Activated CD4-positive, alpha-beta T cell treated with anti-CD3 and anti-CD28 coated beads, Interleukin-10, Interleukin-2, amounts not matched to agents 100 ng/mL and 50 ng/mL, durations not matched to agents 16 hours and 8 hours (primary cell): ENCODE data around the gene LEMD1.
"Not testable (repeated sequence)": the region's sequence is repeated elsewhere in the genome, so short reads cannot be mapped to it uniquely, and the experiment has no call there.

Source experiments
- DNase-seq: peaks from one replicate; pipeline ENCODE4 v3.0.0-alpha.2; 2020

The LEMD1 gene

DNA sequence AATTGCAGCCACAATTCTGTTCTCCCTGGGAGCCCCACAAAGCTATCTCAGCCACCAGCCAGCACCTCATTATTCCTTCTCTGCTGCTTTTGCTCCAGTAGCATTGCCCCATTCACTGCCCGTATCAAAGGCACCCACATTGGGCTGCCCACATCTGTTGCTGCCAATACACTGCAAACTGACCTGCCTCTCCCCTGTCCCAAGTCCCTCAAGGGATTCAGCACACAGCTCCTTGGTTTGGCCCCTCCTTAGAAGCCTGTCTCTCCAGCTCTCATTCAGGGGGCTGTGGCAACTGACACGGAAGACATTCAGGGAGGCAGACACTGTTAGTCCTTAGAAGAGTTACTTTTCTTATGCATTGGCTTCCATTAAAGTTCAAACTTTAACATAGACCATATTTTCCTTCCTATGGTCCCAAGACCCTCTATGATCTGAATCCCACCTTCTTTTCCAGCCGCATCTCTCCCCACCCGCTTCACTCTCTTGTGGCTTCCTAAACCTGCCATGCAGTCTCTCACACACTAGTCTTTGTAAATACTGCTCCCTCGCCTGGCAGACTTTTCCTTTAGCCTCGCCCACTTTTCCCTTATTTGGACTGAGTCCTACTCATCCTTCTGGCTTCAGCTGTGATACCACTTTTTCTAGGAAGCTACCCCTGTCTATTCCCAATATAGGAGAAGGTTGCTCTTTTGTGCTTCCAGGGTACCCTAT is 45.9 kb downstream of the LEMD1 start:
- DNase-seq = no peak

DNA sequence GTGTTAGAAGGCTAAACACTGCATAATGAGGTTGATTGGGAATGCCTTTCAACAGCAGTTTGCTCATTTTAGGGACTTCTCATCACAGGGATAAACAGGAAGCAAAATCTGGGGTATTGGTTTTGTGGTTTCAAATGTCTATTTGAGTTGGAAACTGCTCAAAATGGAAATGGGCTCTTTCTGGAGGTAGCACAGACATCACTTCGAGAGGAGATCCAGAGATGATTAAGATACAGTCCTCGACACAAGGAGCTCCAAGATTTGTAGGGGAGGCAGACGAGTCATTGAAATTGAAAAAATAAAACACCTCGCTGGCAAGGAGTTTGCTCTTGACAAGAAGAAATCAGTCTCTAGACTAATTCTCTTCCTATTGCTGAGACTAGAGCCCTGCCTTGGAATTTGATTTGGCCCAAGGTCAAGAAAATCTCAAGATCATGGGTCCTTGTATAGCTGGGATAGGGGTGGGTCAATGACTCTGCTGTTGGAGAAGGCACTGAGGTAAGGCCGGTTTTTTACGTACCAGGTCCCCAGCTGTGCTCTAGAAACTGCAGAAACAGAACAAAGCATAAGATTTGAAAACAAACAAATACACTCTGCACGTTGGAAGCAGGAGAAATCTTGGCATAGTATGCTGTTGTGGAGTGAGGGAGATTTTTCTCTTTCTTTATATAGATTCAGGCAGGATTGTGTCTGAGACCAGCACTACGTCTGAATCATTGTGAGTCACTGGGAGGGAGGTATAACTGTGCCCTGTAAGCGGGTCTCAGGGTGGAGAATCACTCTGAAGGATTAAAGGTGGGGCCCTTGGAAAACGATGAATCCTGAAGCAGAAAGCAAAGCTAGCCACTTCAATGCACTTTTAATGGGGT is 47.4 kb downstream of the LEMD1 start:
- DNase-seq = no peak

DNA sequence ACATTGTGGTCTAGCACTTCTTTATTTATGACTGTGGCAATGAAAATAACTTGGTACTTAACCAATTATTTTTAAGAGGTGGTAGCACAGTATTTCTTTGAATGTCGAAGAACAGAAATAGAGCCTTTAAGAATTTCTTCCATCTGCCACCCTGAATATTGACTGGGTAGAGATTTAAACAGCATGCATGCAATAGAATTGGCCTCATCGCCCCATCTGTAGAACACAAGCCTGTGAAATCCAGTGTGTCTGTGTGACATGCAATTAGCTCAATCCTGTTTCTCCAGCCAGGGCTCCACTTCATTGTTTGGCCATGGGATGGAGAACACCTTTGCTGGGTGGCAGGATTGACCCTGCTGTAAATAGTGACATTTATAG is 48.1 kb downstream of the LEMD1 start:
- DNase-seq = no peak

DNA sequence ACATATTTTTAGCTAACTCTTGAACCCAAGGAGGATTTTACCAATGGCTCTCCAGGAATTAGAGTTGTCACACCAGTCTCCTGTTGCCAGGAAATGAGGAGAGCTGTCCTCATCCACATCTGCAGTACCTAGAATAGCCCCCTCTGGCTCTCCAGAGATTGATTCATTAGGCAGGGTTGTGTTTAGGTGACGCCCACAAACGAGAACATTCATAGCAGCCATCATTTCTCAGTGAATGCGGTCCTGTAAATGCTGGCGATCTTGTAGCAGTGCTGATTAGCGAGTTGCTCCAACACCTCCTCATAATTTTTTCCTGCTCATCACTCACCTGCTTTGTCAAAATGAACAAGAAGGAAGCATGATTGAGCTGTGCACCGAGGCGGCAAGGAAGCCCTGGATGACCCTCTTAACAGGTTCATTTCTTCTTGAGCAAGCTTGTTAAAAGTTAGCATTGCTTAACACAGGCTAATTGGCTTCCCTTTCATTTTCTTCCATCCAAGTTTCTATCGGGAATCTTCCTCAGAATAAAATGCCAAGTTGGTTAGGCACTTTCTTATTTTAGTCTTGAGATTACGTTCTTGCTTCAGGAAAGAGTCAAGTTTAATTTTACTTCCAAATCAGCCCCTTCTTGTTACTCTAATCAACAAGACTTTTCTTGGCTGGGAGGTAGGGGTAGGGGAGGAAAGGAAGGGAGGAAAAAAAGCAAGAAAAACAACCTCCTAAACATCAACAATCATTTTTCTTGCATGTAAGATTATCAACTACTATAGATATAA is 48.6 kb downstream of the LEMD1 start:
- no peak for DNase-seq

DNA sequence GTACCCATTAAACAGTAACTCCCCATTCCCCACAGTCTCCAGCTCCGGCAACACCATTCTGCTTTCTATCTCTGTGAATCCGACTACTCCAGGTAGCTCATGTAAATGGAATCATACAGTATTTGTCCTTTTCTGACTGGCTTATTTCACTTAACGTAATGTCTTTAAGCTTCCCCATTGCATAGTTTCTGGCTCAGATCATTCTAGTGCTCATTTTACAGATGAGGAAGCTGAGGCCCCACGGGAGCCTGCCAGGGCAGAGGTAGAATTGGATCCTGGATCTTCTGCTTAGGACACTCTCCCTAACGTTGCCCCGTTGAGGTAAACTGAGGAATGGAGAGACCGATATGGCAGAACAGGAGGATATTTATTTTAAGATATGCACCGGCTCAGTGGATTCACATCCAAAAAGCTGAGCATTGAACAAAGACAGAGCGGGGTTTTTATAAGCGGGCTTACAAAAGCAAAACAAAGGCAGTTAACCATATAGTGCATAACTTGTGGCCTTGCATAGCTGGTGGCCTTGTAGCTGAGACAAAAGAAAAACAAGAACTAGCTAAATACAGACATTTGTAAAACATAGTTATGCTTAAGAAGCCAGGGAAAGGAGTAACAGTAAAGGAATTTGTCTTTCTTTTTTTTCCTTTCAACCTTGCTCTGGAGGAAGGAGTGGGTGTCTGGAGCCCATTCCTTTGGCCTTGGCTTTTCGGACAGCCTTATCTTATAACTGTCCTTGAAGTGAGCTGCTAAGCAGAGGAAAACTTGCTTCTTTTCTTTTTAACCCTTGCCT is 49.8 kb downstream of the LEMD1 start:
- DNase-seq = no peak

DNA sequence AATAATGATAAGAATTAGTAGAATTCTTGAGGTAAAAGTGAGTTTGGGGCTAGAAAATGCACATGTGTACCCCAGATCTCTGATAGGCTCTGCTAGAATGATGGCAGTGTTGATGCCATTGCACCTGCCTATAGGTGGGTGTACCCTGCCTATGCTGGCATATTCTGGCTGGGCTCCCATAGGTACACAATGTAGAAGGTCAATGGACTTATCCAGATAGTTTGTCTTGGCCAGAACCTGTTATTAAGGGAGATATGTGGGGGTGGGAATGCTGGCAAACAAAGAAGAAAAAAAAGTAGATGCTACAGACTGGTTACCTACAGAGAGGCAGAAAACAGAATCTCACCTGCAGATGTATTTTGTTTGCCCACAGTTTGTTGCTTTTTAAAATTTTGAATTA is 51.1 kb downstream of the LEMD1 start:
- DNase-seq = no peak

DNA sequence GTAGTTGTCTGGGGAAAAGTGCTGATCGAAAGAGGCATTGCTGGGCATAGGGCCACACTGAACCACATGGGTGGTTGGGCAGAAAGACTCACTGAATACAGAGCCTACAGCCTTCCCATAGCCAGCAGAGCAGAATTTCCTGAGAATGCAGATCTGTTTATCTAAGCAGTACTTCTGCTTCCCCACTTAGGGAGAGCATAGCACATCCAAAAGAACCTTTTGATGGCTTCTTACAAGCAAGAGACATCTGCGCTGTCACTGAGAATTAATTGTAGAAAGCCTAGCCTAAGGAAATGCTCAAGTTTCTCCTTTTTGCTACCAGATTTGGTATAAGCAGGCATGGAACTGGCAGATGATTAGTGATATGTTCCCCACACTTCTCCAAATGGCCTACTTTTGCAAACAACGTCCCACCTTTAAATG is 52.1 kb downstream of the LEMD1 start:
- DNase-seq = no peak

DNA sequence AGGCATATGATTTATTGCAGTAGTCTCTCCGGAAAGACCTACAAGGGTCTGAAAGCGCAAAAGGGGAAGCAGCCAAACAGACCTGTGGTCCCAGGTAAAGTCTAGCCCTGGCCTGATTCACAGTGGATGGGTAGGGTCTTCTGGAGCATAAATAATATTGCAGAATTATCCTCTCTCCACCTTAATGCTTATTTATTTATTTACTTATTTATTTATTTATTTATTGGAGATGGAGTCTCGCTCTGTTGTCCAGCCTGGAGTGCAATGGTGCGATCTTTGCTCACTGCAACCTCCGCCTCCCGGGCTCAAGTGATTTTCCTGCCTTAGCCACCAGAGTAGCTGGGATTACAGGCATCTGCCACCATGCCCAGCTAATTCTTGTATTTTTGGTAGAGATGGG is 53.4 kb downstream of the LEMD1 start:
- no peak for DNase-seq

DNA sequence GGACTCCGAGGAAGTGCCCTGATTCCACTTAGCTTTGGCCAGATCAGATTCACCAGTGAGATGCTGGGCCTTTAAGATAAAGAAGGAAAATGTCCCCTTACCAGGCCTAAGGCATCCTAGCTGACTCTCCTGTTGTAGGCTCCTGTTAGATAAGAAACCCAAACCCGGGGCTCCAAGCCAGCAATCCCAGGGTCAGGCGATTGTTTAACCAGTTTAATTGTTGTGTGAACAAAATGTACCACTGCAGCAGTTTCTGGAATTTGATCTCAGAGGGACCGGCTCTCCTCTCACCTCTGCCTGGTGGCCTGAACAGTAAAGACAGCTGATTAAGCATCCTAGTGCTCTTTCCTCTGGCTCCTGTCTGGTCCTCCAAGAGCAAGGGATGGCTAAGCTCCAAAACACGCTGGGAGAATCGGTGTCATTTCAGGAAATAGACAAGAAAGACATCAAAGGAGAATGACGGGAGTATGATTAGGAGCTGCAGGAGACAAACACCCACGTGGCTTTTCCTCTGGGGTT is 55.9 kb downstream of the LEMD1 start:
- no peak for DNase-seq

DNA sequence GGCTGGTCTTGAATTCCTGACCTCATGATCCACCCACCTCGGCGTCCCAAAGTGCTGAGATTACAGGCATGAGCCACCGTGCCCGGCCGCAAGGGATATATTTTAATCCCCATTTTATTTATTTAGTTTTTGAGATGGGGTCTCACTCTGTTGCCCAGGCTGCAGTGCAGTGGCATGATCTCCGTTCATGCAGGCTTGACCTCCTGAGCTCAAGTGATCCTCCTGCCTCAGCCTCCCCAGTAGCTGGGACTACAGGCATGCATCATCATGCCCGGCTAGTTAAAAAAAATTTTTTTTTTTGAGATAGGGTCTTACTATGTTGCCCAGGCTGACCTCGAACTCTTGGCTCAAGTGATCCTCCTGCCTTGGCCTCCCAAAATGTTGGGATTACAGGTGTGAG is 56.8 kb downstream of the LEMD1 start:
- not testable (repeated sequence) for DNase-seq

DNA sequence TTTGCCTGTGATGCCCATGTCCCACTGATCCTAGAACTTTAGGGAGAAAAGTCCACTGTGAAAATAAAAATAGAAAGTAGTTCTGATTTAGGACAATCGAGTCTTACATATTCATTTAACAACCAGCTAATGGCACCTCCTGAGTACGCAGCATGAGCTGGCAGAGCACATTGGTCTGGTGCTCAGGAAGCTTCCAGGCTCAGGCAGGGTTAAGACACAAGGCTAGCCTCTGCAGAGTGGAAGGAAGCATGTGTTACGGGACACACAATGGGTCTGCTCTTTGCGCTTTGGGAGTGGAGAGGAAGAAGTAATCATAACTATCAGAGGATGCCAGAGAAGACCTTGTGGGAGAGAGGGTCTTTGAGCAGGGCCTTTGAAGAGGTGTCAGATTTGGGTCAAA is 61.0 kb downstream of the LEMD1 start:
- DNase-seq = no peak

DNA sequence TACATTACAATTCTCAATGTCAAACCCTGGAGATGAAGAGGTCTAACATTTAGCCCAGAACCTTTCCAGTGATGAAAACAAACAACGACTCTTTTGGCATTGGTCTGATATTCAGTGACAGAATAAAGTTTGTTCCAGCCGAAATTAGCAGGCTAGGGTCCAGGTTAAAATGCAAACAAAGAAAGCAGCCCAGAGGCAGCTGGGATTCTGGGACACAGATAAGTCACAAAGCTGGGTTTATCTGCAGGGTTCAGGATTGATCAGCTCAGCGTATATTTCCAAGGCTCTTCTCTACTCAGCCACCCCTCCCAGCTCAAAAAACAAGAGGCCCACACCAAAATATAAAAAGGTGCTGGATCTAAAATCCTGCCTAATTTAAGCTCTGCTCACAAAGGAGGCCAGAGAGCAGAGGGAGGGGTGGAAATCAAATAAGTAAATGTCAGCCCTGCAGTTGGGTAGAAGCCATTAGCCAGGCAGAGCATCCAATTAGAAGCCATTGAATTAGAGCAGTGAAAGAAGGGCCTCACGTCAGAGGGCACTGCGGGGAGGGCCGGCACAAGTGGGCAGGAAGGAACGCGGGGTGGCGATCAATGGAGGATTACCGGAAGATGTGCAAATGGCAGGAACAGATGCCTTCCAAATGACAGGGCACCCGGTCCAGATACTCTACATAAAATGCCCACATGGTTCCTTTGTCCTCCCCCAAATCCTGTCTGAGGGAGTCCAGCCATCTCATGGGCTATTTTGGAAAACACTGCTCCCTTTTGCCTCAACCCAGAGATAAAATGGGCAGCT is 61.9 kb downstream of the LEMD1 start:
- no peak for DNase-seq

DNA sequence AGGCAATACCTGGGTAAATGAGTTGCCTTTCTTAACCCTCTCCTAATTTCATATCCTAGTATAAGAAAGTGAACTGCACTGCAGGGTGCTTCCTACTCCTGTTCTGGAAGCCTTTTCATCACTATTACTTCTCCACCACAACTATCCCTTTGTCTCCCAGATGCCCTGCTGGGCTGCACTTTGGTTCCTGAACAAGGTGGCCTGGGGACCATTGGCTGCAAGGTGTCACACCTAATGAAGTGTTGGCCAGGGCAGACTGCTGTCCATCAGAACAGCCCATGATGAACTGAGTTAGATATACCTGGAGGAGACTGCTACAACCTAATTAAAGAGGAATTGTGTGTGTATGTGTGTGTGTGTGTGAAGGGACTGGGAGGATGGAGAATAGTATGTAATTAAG is 63.3 kb downstream of the LEMD1 start:
- DNase-seq = no peak

DNA sequence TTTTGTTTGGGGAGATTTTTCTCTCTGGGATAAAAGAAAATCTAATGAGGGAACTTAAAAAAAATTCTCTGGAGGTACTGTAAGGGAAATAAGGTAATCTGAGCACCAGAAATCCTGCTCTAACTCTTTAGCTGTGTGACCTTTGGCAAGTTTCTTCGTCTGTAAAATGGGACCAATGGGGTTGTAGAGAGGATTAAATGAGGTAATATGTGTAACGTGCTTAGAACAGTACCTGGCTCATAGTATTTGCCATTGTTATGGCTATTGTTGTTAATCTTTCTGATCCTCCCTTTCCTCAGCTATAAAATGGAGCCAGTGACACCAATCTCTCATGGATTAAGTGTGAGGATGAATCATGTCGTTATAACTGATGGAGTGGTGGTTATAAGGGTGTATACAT is 64.3 kb downstream of the LEMD1 start:
- no peak for DNase-seq

DNA sequence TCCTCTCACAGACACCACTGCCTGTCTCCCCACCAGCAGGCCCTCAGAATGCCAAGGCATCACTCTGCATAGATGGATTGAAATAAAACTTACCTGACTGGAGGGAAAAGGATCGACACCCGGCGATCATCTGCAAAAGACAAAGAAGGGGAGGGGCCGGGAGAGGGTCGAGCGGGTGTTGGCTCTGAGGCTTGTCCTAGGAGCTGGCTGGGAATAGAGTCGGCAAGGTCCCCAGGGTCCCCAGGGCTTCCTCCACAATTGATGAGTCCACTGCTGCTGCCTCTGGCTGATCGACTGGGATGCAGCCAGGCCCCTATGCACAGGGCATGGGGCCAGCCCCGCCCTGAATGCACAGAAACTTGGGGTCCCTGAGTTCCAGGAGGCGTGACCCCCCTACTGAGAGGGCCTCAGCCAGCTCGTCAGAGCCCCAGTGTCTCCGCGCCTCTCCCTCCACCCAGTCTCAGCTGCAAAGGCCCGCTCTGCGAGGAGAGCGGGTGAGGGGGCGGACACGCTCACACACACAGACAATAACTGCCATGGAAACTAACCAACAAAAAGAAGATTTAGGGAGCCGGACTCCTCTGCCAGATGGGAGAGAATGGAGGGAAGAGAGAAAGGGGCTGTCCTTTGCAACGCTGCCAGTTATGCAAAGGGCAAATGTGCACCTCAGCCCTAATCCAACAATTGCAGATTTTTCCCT is 65.3 kb downstream of the LEMD1 start, which contains the start of gene KLHDC8A:
TSS of gene KLHDC8A (minus strand) at position 483 of the 700 bp plus-strand sequence. CDS start 13,318 bp downstream, outside the sequence.
- no peak for DNase-seq

DNA sequence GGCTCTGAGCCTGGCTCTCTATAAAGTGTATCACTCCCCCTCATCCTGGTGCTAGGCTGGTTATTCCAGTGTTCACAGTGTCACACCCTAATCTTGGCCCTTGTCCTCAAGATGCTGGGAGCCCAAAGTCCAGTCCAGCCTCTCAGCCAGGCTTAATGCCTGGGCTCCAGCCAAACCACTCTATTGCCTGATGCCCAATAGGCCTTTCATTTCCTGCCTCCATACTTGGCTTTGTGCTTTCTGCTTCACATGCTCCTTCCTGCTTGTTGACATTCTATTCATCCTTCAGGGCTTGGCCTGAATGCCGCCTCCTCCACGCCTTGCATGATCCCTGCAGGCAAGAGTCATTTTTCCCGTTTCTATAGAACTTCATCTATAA is 66.8 kb downstream of the LEMD1 start:
- no peak for DNase-seq

DNA sequence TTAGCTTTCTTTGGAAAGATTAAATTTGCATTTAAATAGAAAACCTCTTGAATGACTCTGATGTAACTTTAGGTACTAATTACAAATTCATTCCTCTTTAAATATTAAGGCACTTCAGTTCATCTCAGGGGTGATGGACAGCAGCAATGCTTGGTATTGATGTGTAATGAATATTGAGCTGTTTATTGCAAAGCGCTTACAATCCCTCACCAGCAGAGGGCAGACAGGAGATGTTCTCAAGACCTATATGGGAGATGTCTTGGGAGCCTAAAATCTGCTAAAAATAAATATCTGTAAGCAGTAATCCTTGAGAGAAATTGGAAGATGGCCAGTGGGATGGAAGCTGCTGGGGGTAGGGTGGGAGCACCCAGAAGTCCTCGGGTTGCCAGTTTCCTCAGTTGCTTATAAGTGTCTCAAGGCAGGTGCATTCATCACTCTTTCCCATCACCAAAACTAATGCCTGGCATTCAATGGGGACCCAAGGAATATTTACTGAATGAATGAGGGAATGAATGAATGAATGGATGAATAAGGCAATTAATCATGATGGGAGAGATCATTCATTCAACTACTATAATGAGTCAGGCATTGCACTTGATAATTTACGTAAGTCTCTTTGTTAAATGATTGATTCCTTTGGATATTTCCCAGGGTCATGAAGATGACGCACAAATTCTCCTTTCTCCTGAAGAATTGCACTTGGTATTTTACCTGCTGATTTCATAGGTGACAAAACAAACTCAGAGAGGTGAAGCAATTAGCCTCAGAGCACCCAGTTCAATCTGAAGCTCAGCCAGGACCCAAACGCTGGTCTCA is 67.4 kb downstream of the LEMD1 start:
- DNase-seq = peak; percentile 71

DNA sequence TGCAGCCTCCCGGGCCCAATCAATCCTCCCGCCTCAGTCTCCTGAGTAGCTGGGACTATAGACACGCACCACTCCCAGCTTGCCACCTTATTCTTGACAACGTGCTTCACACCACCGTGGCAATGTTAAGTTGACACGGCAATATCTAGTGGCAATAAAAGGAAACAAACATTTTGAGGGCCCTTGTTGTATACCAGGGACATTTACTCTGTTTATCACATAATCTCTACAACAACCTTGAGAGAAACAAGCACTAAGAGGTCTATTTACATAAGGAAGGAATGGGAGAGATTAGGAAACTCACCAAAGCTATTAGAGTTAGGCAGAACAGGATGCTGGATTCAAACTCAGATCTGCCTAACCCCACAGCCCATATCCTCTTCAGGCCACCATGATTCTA is 68.2 kb downstream of the LEMD1 start:
- no peak for DNase-seq

DNA sequence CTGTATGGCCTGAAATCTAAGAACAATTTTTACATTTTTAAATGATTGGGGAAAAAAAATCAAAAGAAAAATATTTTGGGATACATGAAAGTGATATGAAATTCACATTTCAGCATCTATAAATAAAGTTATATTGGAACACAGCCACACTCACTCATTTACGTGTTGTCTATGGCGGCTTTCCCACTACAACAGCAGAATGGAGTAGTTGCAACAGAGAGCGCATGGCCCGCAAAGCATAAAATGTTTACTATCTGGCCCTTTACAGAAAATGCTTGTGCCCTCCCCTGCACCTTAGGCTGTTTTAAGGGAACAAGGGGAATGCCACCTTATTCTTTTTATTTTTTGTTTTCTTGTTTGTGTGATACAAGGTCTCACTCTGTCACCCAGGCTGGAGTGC is 68.7 kb downstream of the LEMD1 start:
- DNase-seq = no peak
